LNCaP clone FGC (cell line): Measurements from ENCODE around the gene KIAA0319L.
"Not testable (repeated sequence)": the region's sequence is repeated elsewhere in the genome, so short reads cannot be mapped to it uniquely, and the experiment has no call there.

Source experiments
- DNase-seq: peaks from one replicate; pipeline ENCODE4 v3.0.0-alpha.2; 2011; ENCODE audit warnings: low read depth
- H3K4me3 ChIP-seq: 2 replicates; pipeline ENCODE4 v1.5.1; 2011; ENCODE audit warnings: mild to moderate bottlenecking, low read depth, low read length, control low read depth
- TF ChIP-seq, protein P1 (sequence below): IDR thresholded peaks from 2 replicates; pipeline ENCODE4 v1.5.1; 2012; ENCODE audit warnings: mild to moderate bottlenecking; ENCODE audit not compliant: control insufficient read depth, insufficient read depth; ENCODE audit errors: extremely low read depth

The KIAA0319L gene

DNA sequence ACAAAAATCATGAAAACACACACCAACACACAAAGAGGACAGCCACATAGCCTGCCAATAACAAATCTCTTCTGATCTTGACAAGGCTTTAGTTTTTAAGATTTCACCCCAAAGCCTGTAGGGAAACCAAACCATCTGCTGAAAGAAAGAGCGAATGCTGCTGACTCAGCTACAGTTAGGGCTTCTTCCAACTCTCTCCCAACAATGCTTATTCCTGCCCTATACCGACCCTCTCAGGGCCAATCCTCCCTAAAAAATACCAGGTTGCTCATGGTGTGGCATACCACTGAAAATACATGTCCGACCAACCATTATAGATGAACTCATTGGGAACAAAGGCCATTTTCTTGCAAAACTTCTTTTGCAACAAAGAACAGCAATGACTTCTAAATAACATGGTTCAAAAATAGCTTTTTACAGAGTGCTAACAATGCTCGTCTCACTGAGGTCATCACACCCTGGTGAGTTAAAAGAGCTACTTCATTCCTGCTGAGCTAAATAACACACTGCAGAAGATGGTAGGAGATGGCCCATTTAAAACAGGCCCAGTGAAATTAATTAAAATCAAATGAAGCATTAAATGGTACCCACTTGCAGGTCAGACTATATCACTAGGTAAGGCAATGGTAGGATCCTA lies 86.1 kb downstream of the KIAA0319L start:
- TF ChIP-seq, protein P1, sequence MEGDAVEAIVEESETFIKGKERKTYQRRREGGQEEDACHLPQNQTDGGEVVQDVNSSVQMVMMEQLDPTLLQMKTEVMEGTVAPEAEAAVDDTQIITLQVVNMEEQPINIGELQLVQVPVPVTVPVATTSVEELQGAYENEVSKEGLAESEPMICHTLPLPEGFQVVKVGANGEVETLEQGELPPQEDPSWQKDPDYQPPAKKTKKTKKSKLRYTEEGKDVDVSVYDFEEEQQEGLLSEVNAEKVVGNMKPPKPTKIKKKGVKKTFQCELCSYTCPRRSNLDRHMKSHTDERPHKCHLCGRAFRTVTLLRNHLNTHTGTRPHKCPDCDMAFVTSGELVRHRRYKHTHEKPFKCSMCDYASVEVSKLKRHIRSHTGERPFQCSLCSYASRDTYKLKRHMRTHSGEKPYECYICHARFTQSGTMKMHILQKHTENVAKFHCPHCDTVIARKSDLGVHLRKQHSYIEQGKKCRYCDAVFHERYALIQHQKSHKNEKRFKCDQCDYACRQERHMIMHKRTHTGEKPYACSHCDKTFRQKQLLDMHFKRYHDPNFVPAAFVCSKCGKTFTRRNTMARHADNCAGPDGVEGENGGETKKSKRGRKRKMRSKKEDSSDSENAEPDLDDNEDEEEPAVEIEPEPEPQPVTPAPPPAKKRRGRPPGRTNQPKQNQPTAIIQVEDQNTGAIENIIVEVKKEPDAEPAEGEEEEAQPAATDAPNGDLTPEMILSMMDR = no peak
- no peak overlapping the region for H3K4me3 ChIP-seq
- no peak for DNase-seq

DNA sequence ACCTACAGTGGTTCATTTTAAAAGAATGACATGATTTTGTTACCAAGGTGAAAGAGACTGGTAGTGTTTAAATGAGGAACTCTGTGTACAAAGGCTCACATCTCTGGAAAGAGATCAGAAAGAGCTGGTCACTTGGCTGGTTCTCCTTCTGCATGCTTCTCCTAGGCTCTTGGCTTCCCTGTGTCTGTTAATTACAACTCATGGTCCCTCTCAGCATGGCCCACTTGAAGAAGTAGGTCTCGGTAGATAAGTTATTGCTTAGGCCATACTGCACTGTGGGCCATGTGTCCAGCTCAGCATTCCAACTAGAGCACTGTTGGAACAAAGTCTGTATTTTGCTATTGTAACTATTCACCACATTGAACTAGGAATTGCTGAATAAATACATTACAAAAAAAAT lies 91.1 kb downstream of the KIAA0319L start:
- TF ChIP-seq, protein P1 = no peak
- no peak for DNase-seq
- H3K4me3 ChIP-seq = no peak overlapping the region

DNA sequence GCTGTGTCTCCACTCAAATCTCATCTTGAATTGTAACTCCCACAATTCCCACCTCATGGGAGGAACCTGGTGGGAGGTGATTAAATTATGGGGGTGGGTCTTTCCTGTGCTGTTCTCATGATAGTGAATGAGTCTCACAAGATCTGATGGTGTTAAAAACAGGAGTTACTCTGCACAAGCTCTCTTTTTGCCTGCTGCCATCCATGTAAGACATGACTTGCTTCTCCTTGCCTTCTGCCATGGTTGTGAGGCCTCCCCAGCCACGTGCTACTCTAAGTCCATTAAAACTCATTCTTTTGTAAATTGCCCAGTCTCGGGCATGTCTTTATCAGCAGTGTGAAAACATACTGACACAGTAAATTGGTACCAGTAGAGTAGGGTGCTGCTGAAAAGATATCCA lies 93.5 kb downstream of the KIAA0319L start:
- not testable (repeated sequence) for H3K4me3 ChIP-seq, DNase-seq

DNA sequence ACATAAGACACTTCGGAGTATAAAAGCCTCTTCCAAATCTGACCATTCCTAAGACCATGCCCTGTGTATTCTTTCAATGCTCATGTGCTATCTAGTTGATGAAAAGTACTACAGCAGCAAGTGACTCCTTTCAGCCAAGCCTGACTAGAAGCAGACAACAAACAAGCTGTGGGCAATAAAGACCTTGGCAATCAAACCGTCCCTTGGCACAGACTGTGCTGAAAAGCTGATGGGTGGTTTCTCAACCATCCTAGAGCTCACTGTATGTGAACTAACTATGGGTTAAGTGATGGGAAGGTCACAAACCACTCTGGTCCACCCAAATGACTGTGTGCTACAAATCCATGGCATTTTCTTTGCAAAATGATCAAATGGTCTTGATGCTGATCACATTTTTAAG lies 94.0 kb downstream of the KIAA0319L start:
- no peak overlapping the region for H3K4me3 ChIP-seq
- TF ChIP-seq, protein P1 = no peak
- peak; percentile 45 for DNase-seq

DNA sequence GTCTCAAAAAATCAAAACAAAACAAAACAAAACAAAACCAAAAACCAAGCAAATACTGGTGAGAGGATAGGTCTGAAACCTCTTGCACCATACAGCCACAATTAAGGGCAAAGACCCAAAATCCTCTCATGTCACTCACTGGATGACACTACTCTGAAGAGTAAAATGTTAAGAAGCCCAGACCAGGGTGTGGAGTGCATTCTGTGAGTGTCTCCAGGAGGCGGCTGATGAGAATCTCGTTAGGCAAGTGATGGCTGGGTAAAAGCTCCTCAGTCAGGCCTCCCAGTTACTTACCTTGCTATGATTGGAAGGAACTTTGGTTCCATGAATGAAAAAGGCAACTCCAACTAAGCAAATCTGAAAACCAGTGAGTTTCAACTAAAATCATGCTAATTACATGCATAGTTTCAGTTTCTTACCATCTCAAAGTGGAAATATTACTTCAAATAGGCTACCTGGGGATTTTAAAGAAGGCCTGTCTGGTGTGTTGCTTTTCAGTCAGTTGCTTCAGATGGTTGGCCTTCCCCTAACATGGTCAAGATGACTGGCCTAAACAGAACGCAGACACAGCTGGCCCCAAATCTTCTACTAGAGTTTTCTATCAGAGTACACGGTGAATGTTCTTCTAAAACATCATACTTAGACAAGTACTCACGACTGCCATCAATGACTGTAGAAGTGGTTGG lies 95.1 kb downstream of the KIAA0319L start:
- no peak for DNase-seq

DNA sequence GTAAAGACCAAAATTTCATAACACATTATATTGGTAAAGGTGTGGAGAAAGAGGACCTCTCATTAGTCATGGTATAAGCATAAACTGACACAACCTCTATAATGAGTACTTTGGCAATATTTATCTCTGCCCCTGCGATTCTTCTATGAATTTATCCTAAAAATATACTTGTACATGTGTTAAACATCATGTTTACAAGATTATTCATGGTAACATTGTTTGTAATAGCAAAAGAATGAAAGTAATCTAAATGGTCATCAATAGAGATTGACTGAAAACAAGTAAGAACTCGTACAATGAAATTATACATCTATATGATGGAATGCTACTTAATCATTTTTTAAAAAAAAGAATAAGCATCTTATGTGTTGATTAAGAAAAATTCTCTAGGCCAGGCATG lies 96.4 kb downstream of the KIAA0319L start:
- TF ChIP-seq, protein P1 = no peak
- no peak overlapping the region for H3K4me3 ChIP-seq
- no peak for DNase-seq

More for the DNA sequence above, 95.1 kb downstream of the KIAA0319L start:
- no peak overlapping the region for H3K4me3 ChIP-seq
- TF ChIP-seq, protein P1 = no peak

DNA sequence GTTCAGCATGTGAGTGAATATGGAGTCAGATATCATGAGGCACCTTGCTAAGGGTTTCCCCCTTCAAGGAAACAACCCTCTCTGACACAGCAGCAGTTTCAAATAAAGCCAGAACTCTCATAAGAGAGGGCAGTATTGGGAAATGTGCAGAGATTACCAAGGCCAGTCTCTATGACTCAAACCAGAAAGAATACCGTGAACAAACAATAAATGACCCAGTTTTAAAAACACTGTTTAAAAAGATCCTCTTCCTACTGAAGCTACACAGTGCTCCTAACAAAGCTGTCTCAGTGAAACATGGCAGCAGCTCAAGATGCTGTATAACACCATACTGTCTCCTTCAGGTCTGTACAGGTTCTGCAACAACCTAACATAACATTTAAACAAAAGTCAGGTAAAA lies 102.6 kb downstream of the KIAA0319L start:
- TF ChIP-seq, protein P1 = peak; percentile 15; the same call in 1 of the 2 replicates
- H3K4me3 ChIP-seq = no peak overlapping the region
- DNase-seq = no peak
